ENCODE measurements around the gene ZNF518A. TPM values are rescaled to one million over a fixed set of nuclear protein-coding genes. Genes with fewer than 3 reads are reported as not detected.

ZNF518A gene
- total and polyA plus RNA-seq, 9 of the 15 experiments (the other 6 are each of a cell fraction or from before 2014, with no cell fraction given), result 6.3 to 30.0 (median 17.4) TPM

- no peak overlapping the region for H3K9ac ChIP-seq (ENCODE audit: insufficient read depth in 1 of 2, low read depth in 2 of 2, low read length in 2 of 2)
- intact Hi-C loops (cut with micrococcal nuclease), result no loop called here
- no peak overlapping the region for H2AFZ ChIP-seq (ENCODE audit: low read depth, low read length)
- H3K27me3 ChIP-seq (ENCODE audit: control insufficient read depth in 2 of 2, insufficient read depth in 2 of 2, low read length in 2 of 2), result peaks cover 2 to 26% of the 10 kb centered on the region in 2 experiments; a peak in 3 of 5 replicates
- H3K36me3 ChIP-seq (ENCODE audit: control insufficient read depth, insufficient read depth, low read length), result no peaks in the 10 kb centered on the region
- ChIA-PET CTCF (ENCODE audit: low intra/inter-chr PET ratio) (no interaction called here), POLR2A (interaction anchor here (1.0 kb wide), 1 partner anchor 12 kb away, joined by 3 read pairs; no protein-coding TSS in a partner anchor)
- no peaks in the 10 kb centered on the region for H3K9me1 ChIP-seq (ENCODE audit: control insufficient read depth, insufficient read depth, low read length)
- BruUV-seq (replicated peaks), result no TSS peak
- H4K20me1 ChIP-seq (replicated peaks; ENCODE audit: control insufficient read depth, insufficient read depth, low read length), result no peaks in the 10 kb centered on the region
- 0% methylated on average over 1 of the region's 2 CpGs for WGBS (ENCODE audit: insufficient coverage, low coverage, missing lambda C conversion rate)
- no peak overlapping the region for H3K4me3 ChIP-seq
- ATAC-seq (no peak), DNase-seq (ENCODE audit: extremely low read depth in 1 of 4, low spot score in 3 of 4) (no peak), FAIRE-seq (no peak)
- no peaks in the 10 kb centered on the region for H3K79me2 ChIP-seq (ENCODE audit: control insufficient read depth, insufficient read depth, low read length)
- H3K4me1 ChIP-seq (replicated peaks in 1 of 2; ENCODE audit: control insufficient read depth in 2 of 2, insufficient read depth in 2 of 2, low read length in 2 of 2), result no peaks in the 10 kb centered on the region
- in situ Hi-C loops (cut with MboI), result no loop called here
- no peak overlapping the region for H3K27ac ChIP-seq (ENCODE audit: extremely low read depth, low read depth, low read length)
- H3K9me3 ChIP-seq (replicated peaks; ENCODE audit: control insufficient read depth, insufficient read depth, low read depth, low read length), result no peaks in the 10 kb centered on the region
- no peak overlapping the region for H3K4me2 ChIP-seq (ENCODE audit: insufficient read depth, low read length)
- TF ChIP-seq EZH2 (IDR thresholded peaks at IDR 0.05; ENCODE audit: borderline replicate concordance, low read depth, low read length) (no peak), SIX5 (IDR thresholded peaks at IDR 0.05; ENCODE audit: borderline replicate concordance in 1 of 2, insufficient read depth in 1 of 2, low read depth in 1 of 2, low read length in 2 of 2) (no peak)
Measured at GRCh38 chr10:96208271-96208670, 78.2 kb downstream of the ZNF518A start.

- H3K9ac ChIP-seq (ENCODE audit: insufficient read depth in 1 of 2, low read depth in 2 of 2, low read length in 2 of 2), result no peak overlapping the region
- POLR2A ChIA-PET, result no interaction called here
- ATAC-seq (no peak), FAIRE-seq (no peak), DNase-seq (ENCODE audit: extremely low read depth in 1 of 4, low spot score in 3 of 4) (no peak)
- intact Hi-C loops (cut with micrococcal nuclease) (no loop called here), in situ Hi-C loops (cut with MboI) (no loop called here)
- TF ChIP-seq POLR3G (IDR thresholded peaks at IDR 0.05; ENCODE audit: extremely low read depth, insufficient read length, insufficient replicate concordance) (no peak), MTA1 (IDR thresholded peaks at IDR 0.05; ENCODE audit: borderline replicate concordance) (no peak), ZBTB8A (IDR thresholded peaks at IDR 0.05; ENCODE audit: partially characterized antibody) (no peak)
- WGBS (ENCODE audit: insufficient coverage, low coverage, missing lambda C conversion rate), result 0% methylated on average over 4 of the region's 5 CpGs
- H3K4me2 ChIP-seq (ENCODE audit: insufficient read depth, low read length), result no peak overlapping the region
- no peaks in the 10 kb centered on the region for H3K4me1 ChIP-seq (replicated peaks in 1 of 2; ENCODE audit: control insufficient read depth in 2 of 2, insufficient read depth in 2 of 2, low read length in 2 of 2)
- H3K79me2 ChIP-seq (ENCODE audit: control insufficient read depth, insufficient read depth, low read length), result no peaks in the 10 kb centered on the region
- peaks cover 3 to 32% of the 10 kb centered on the region in 2 experiments; a peak in 3 of 5 replicates for H3K27me3 ChIP-seq (ENCODE audit: control insufficient read depth in 2 of 2, insufficient read depth in 2 of 2, low read length in 2 of 2)
- no peaks in the 10 kb centered on the region for H4K20me1 ChIP-seq (replicated peaks; ENCODE audit: control insufficient read depth, insufficient read depth, low read length)
- no peaks in the 10 kb centered on the region for H3K9me3 ChIP-seq (replicated peaks; ENCODE audit: control insufficient read depth, insufficient read depth, low read depth, low read length)
- CTCF ChIA-PET (ENCODE audit: low intra/inter-chr PET ratio), result no interaction called here
- no peak overlapping the region for H3K27ac ChIP-seq (ENCODE audit: extremely low read depth, low read depth, low read length)
- BruUV-seq (replicated peaks), result no TSS peak
- no peak overlapping the region for H3K4me3 ChIP-seq
- no peaks in the 10 kb centered on the region for H3K9me1 ChIP-seq (ENCODE audit: control insufficient read depth, insufficient read depth, low read length)
- no peaks in the 10 kb centered on the region for H3K36me3 ChIP-seq (ENCODE audit: control insufficient read depth, insufficient read depth, low read length)
- no peak overlapping the region for H2AFZ ChIP-seq (ENCODE audit: low read depth, low read length)
Measured at GRCh38 chr10:96208946-96209345, 78.8 kb downstream of the ZNF518A start.
